GM19452 (cell line): ENCODE measurements around the gene MAP4K2.

Experiments used
- ATAC-seq: cut with Tn5 transposase; IDR thresholded peaks from one replicate; pipeline ENCODE4 v1.9.1; 2021; ENCODE audit not compliant: unreplicated experiment

Gene MAP4K2

GRCh38 chr11:64814712-64815187 lies 11.7 kb upstream of the MAP4K2 start:
- ATAC-seq, result peak; percentile 64

DNA sequence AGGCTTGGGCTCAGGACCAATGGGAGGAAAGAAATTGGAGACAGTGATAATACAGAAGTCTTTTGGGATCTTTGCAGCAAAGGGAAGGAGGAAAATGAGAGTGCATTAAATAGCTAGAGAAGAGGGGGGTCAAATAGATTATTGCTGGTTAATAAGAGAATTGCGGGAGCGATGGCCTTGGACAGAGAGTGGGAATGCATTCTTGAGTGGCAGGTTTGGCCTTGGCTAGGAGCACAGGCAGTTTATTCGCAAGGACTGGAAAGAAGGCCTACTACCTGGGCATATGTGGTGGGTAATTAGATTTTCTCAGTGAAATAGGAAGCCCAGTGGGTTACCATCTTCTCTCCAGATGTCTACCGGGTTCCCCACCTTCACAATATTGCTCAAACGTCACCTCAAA lies 10.8 kb upstream of the MAP4K2 start:
- no peak for ATAC-seq

DNA sequence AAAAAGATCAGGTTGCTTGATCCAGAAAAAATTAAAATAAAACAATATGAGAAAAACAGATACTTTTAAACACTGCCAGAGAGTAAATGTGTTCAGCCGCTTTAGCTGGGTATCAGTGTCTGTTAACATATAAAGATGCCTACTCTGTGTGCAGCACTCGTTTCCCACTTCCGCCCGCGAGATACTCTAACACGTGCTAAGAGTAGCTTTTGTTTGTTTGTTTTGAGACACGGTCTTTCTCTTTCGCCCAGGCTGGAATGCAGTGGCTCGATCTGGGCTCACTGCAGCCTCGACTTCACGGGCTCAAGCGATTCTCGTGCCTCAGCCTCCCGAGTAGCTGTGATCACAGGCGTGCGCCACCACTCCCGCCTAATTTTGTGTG lies 7.9 kb upstream of the MAP4K2 start:
- ATAC-seq, result no peak

DNA sequence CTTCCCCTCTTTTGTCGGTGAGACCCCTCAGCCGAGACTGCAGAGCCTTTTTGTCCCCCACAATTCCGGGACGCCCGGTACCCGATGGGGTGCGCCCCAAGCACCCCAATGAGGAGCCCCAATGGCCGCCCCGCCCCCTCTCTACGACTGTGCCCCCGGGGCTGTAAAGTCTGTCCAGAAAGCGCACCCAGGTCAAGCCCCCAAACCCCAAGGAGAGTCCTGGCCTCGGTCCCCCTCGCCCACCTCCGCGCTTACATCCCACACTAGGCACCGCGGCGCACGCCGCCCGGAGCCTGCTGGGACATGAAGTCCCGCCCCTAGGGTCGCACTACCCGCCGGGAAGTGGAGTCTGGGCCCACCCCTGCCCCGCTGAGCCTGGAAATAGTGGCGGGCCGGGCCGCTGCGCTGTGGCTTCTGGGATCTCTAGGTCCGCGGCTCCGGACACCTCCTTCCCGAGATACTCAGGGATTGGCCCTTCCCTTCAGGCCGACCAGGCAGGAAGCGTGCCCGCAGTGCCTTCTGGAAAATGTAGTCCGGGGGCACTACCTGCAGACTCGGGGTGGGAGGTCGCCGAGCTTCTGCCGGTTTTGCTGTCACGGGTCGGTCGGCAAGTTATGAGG lies 7.4 kb upstream of the MAP4K2 start, which contains the start of gene MEN1:
TSS of gene MEN1 (minus strand) at position 281 of the 620 bp plus-strand sequence. CDS start 442 bp downstream, outside the sequence.
- ATAC-seq, result peak; percentile 50

DNA sequence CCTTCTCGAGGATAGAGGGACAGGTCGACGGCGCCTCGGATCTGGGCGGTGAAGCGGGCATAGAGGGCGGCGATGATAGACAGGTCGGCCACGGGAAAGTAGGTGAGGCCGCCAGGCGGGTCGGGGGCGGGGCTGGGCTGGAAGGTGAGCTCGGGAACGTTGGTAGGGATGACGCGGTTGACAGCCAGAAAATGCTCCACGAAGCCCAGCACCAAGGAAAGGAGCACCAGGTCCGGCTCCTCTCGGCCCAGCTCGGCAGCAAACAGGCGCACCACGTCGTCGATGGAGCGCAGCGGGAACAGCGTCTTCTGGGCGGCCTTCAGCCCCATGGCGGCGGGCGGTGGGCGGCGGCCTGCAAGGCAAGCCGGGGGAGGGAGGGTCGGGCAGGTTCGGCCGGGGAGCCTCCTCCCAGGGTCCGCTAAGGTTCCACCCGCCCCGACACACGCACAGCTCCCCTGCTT lies 6.8 kb upstream of the MAP4K2 start:
- no peak for ATAC-seq

GRCh38 chr11:64805481-64805880 lies 2.5 kb upstream of the MAP4K2 start:
- ATAC-seq, result no peak

- ATAC-seq, result no peak
Measured at GRCh38 chr11:64804346-64805210, 1.6 kb upstream of the MAP4K2 start.

DNA sequence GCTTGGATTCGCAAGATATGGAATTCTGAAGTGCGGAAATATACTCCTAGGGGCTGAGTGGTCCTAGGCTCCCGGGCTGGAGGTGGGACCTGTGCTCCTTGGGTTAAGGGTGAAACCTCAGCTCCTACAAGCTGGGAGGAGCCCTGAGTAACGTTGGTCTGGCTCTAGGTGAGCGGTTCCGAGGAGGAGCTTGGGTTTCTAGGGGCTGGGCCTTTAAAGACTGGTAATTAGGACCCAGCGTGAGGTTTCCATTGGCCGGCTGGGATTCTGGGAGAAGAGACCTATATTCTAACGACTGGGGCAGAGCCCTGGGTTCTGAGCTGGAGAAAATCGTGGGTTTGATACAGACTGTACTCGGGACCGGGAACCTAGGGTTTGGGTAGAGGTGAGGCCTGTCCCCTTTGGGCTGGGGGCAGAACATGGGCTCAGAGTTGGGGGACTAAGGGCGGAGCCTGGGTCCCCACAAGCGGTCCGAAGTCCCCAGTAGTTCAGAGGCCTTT lies 882 bp upstream of the MAP4K2 start:
- no peak for ATAC-seq

DNA sequence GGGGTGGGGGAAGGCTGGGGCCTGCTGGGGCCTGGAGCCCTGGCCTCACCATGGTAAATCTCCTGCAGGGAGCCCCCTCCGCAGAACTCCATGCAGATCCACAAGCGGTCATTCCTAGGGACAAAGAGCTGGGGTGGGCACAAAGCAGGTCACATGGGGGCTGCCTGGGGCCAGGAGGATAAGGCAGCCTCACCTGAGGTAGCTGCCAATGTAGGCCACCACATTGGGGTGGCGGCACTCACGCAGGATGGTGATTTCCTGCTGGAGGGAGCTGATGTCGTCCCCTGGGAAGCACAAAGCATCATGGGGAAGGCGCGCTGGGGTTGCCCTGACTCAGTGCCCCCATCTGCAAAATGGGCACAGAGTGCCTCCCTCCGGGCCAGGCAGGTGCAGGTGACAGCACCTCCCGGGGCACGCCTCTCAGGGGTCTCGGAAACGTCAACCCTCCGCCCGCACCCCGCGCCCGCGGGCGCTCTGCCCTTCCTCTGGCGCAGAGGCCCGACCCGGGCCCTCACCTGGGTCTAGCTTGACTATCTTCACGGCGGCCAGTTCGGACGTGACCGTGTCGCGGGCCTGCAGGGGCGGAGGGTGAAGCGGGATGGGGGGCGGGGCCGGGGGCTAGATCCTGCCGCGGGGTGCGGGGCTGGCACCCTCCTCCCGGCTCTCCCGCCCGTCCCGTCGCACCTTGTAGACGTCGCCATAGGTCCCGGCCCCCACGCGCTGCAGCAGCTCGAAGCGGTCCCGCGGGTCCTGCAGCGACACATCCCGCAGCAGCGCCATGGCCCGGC lies 450 bp downstream of the MAP4K2 start:
- ATAC-seq, result peak; percentile 34

DNA sequence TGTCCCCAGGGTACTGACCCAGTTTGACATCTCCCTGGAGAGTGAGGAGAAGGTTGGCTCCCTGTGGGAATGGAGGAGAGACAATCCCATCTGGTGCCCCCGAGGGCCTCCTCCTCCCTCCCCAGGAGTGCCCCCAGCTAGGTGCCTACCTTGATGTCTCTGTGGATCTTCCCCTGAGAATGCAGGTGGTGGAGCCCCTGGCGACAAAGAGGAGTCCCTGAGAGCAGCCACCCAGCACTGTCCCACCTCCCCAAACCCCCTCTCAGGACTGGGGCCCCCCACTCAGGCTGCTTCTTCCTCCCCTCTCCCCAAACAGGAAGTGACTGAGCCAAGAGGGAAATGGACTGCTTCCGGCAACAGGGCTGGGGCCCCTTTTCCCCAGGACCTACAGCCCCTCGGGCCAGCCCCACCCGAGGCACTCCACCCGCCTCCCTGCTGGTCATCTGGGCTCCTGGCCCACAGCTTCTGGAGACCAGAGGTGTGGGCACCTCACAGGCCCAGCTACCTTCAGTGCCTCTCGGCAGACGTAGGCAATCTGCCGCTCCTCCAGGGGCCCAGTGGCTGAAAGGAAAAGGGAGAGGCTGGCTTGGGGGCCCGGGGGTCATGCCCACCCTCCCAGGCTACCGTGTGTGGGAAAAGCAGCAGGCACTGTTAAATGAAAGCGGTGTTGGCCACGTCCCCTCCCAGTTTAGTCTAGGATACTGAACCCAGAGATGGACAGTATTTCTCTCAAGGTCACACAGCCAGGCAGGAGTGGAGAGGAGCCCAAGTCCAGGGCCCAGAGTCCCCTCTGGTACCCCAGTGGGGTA lies 1.2 kb downstream of the MAP4K2 start:
- no peak for ATAC-seq

GRCh38 chr11:64801158-64801464 lies 1.9 kb downstream of the MAP4K2 start:
- ATAC-seq, result no peak

GRCh38 chr11:64800303-64801157 lies 2.5 kb downstream of the MAP4K2 start:
- no peak for ATAC-seq

DNA sequence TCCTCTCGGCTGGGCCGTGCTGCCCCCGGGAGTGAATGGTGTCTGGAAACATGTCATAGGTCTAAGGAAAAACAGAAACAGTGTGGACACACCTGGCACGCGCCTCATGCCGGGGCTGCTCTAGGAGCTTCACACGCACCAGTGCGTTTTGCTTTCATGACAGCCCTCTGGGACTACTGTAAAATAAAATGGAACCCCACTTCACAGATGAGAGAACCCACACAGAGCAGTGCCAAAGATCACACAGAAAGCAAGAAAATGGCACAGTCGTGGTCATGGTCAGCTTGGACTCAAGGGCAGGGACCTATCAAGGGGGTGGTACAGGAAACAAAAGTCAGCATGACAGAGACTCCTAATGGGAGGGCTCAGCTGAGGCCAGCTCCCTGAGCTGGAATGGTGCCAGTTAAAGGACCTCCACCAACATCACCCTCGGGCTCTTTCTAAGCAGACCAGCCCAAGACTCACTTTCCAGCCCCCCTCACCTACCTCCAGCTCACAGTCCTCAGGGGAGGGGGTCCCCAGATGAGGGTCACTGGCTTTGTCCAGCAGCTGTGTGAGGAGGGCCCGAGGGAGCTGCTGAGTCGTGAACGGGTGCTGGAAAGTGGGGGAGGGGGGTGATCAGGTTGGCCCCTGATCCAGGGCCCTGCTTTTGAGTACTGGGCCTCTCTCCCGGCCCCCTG lies 3.3 kb downstream of the MAP4K2 start:
- ATAC-seq, result no peak

GRCh38 chr11:64799256-64799622 lies 3.8 kb downstream of the MAP4K2 start:
- no peak for ATAC-seq

- ATAC-seq, result no peak
Measured at GRCh38 chr11:64796757-64797541, 6.1 kb downstream of the MAP4K2 start.

DNA sequence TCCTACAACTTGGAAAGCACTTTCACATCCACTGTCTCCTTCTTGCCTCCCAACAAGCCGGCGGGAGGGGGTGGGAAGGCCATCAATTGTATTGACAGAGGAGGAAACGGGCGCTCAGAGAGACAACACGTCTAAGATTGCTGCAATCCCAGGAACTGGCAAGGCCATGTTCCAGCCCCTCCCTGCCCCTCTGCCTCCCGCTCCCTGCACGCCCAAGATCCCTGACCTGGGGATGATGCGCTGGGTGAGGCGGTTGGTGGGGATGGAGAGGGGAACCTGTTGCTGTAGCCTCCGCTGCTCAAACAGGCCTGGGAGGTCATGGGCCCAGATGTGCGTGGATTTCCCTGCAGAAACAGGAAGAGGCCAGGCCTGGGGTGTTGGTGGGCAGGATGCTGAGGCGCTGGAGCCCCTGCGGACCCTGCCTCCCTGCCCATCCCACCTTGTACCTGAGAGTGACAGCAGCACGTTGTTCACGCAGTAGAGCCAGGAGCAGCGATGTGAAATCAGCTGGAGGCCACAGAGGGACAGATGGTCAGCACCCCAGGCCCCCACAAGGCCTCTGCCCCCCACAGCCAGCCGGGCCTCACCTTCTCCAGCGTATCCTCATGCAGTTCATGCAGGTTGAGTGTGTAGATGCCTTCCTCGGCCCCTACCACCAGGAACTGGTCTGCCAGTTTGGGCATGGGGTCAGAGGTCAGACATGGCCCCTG lies 6.8 kb downstream of the MAP4K2 start:
- no peak for ATAC-seq

DNA sequence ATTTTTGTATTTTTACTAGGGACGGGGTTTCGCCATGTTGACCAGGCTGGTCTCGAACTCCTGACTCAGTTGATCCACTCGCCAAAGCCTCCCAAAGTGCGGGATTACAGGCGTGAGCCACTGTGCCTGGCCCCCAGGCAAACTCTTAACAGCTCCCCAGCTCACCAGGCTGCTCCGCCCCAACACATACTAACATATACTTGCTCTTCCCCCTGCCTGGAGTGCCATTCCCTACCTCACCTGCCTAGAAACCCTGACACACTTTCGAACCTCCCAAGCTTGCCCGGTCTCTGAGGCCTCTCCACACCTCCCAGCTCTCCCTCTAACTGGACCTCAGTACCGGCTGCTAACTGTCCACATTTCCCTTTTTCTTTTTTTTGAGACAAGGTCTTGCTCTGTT lies 8.5 kb downstream of the MAP4K2 start:
- ATAC-seq, result no peak
